ENCODE measurements around the gene LRRN2. TPM values are rescaled to one million over a fixed set of nuclear protein-coding genes. Genes with fewer than 3 reads are reported as not detected.
"Not testable (repeated sequence)": the region's sequence is repeated elsewhere in the genome, so short reads cannot be mapped to it uniquely, and the experiment has no call there.

The LRRN2 gene
- total RNA-seq, 2 experiments from 2014 or later, result not detected

DNA sequence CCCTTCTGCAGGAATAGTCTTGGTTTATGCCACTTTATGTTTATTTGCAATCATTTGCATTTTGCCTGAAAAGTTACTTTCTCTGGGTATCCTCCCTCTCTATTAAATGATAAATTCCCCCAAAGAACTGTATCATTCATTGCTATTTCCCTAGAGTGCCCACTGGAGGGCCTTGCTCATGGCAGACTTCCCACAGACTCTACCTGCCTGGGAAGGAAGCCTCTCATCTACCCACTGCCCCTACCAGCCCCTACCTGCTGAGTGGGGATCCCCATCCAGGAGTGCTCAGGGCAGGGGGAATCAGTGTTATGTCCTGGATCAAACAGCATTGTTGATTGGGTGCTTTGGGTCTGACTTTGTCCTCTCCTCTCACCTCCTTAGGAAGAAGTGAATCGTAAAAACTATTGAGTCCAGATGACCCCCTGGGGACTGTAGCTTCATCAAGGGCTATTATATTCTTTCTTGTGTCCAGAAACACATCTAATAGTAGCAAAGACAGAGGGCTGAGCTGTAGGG, 6.8 kb upstream of the LRRN2 start:
- TF ChIP-seq CTCF (IDR thresholded peaks at IDR 0.05), result no peak
- no peak overlapping the region for H3K27ac Mint-ChIP-seq
- H3K36me3 Mint-ChIP-seq (ENCODE audit: low read depth), result no peaks in the 10 kb centered on the region

GRCh38 chr1:204691328-204691730, 5.8 kb upstream of the LRRN2 start:
- POLR2A ChIA-PET, result interaction anchor here (0.7 kb wide), 1 partner anchor 461 kb away, joined by 3 read pairs; no protein-coding TSS in a partner anchor
- H3K4me1 ChIP-seq (ENCODE audit: insufficient read depth, low read length); CTCF ChIA-PET; intact Hi-C loops (cut with DNase I, micrococcal nuclease); H3K27ac Mint-ChIP-seq; H3K36me3 Mint-ChIP-seq (ENCODE audit: low read depth); H3K36me3 ChIP-seq (ENCODE audit: insufficient read depth, low read length); H3K9me3 ChIP-seq (ENCODE audit: control insufficient read depth in 1 of 2, insufficient read depth in 1 of 2, low read length in 2 of 2); H3K4me3 ChIP-seq (ENCODE audit: low read length); H3K4me3 Mint-ChIP-seq; H3K27ac ChIP-seq (ENCODE audit: low read depth in 1 of 2, low read length in 2 of 2); H3K4me1 Mint-ChIP-seq (ENCODE audit: low read depth); DNase-seq; ATAC-seq (ENCODE audit: poor library complexity); H3K9me3 Mint-ChIP-seq: not testable (repeated sequence)
- peaks cover 31% of the 10 kb centered on the region for H3K27me3 Mint-ChIP-seq
- peaks cover 5 to 17% of the 10 kb centered on the region in 2 experiments for H3K27me3 ChIP-seq (ENCODE audit: control insufficient read depth in 1 of 2, insufficient read depth in 2 of 2, low read length in 2 of 2)

More for the DNA sequence above, 6.8 kb upstream of the LRRN2 start:
- no peaks in the 10 kb centered on the region for H3K9me3 ChIP-seq (ENCODE audit: control insufficient read depth in 1 of 2, insufficient read depth in 1 of 2, low read length in 2 of 2)
- H3K4me3 ChIP-seq (ENCODE audit: low read length), result no peak overlapping the region
- POLR2A ChIA-PET, result no interaction called here
- ATAC-seq (ENCODE audit: poor library complexity) (no peak), DNase-seq (no peak)
- no peak overlapping the region for H3K4me3 Mint-ChIP-seq
- no peaks in the 10 kb centered on the region for H3K4me1 ChIP-seq (ENCODE audit: insufficient read depth, low read length)
- peaks cover 20% of the 10 kb centered on the region for H3K27me3 Mint-ChIP-seq
- H3K4me1 Mint-ChIP-seq (ENCODE audit: low read depth), result no peaks in the 10 kb centered on the region
- peaks cover 0 to 8% of the 10 kb centered on the region in 2 experiments for H3K27me3 ChIP-seq (ENCODE audit: control insufficient read depth in 1 of 2, insufficient read depth in 2 of 2, low read length in 2 of 2)
- CTCF ChIA-PET, result no interaction called here
- no peaks in the 10 kb centered on the region for H3K9me3 Mint-ChIP-seq
- no peaks in the 10 kb centered on the region for H3K36me3 ChIP-seq (ENCODE audit: insufficient read depth, low read length)
- H3K27ac ChIP-seq (ENCODE audit: low read depth in 1 of 2, low read length in 2 of 2), result no peak overlapping the region
- intact Hi-C loops (cut with DNase I, micrococcal nuclease), result no loop called here

GRCh38 chr1:204688776-204689175, 3.2 kb upstream of the LRRN2 start:
- peaks cover 12 to 38% of the 10 kb centered on the region in 2 experiments for H3K27me3 ChIP-seq (ENCODE audit: control insufficient read depth in 1 of 2, insufficient read depth in 2 of 2, low read length in 2 of 2)
- Mint-ChIP-seq H3K27ac (no peak overlapping the region), H3K9me3 (no peaks in the 10 kb centered on the region), H3K27me3 (peaks cover 47% of the 10 kb centered on the region), H3K36me3 (ENCODE audit: low read depth) (no peaks in the 10 kb centered on the region), H3K4me3 (no peak overlapping the region), H3K4me1 (ENCODE audit: low read depth) (peaks cover 11% of the 10 kb centered on the region)
- no peak for TF ChIP-seq CTCF (IDR thresholded peaks at IDR 0.05)
- CTCF ChIA-PET, result no interaction called here
- DNase-seq, result no peak
- peaks cover 0 to 6% of the 10 kb centered on the region in 2 experiments for H3K9me3 ChIP-seq (ENCODE audit: control insufficient read depth in 1 of 2, insufficient read depth in 1 of 2, low read length in 2 of 2)
- H3K27ac ChIP-seq (ENCODE audit: low read depth in 1 of 2, low read length in 2 of 2), result no peak overlapping the region
- intact Hi-C loops (cut with DNase I, micrococcal nuclease), result no loop called here
- no peak for ATAC-seq (ENCODE audit: poor library complexity)
- no peak overlapping the region for H3K4me3 ChIP-seq (ENCODE audit: low read length)
- H3K4me1 ChIP-seq (ENCODE audit: insufficient read depth, low read length), result peaks cover 8% of the 10 kb centered on the region
- H3K36me3 ChIP-seq (ENCODE audit: insufficient read depth, low read length), result no peaks in the 10 kb centered on the region
- POLR2A ChIA-PET, result no interaction called here

DNA sequence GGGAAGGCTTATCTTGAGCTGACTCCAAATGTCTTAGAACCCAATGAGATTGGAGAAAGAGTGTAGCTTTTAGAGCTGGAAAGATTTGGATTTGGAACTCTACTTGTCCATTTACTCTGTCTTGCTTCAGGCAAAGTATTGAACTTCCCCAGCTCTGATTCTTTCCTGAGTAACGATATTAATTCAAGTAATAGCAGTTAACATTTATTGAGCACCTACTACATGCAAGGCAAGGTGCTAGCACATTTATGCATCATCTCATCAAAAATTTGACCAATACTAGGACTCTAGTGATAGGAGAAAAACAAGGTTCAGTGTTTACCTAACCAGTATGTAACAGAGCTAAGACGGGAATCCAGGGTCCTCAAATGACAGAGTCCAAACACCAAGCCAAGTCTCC, 2.5 kb upstream of the LRRN2 start:
- Mint-ChIP-seq H3K36me3 (ENCODE audit: low read depth) (no peaks in the 10 kb centered on the region), H3K27ac (no peak overlapping the region), H3K27me3 (peaks cover 54% of the 10 kb centered on the region), H3K9me3 (no peaks in the 10 kb centered on the region), H3K4me1 (ENCODE audit: low read depth) (peaks cover 11% of the 10 kb centered on the region), H3K4me3 (no peak overlapping the region)
- Histone ChIP-seq H3K4me1 (ENCODE audit: insufficient read depth, low read length) (peaks cover 8% of the 10 kb centered on the region), H3K4me3 (ENCODE audit: low read length) (no peak overlapping the region), H3K27me3 (ENCODE audit: control insufficient read depth in 1 of 2, insufficient read depth in 2 of 2, low read length in 2 of 2) (peaks cover 12 to 41% of the 10 kb centered on the region in 2 experiments), H3K27ac (ENCODE audit: low read depth in 1 of 2, low read length in 2 of 2) (no peak overlapping the region), H3K9me3 (ENCODE audit: control insufficient read depth in 1 of 2, insufficient read depth in 1 of 2, low read length in 2 of 2) (peaks cover 0 to 6% of the 10 kb centered on the region in 2 experiments), H3K36me3 (ENCODE audit: insufficient read depth, low read length) (no peaks in the 10 kb centered on the region)
- no peak for TF ChIP-seq CTCF (IDR thresholded peaks at IDR 0.05)
- no peak for DNase-seq
- ChIA-PET POLR2A (no interaction called here), CTCF (no interaction called here)
- intact Hi-C loops (cut with DNase I, micrococcal nuclease), result no loop called here
- ATAC-seq (ENCODE audit: poor library complexity), result no peak
